Measurements from ENCODE around the gene RPLP2.

Gene RPLP2

DNA sequence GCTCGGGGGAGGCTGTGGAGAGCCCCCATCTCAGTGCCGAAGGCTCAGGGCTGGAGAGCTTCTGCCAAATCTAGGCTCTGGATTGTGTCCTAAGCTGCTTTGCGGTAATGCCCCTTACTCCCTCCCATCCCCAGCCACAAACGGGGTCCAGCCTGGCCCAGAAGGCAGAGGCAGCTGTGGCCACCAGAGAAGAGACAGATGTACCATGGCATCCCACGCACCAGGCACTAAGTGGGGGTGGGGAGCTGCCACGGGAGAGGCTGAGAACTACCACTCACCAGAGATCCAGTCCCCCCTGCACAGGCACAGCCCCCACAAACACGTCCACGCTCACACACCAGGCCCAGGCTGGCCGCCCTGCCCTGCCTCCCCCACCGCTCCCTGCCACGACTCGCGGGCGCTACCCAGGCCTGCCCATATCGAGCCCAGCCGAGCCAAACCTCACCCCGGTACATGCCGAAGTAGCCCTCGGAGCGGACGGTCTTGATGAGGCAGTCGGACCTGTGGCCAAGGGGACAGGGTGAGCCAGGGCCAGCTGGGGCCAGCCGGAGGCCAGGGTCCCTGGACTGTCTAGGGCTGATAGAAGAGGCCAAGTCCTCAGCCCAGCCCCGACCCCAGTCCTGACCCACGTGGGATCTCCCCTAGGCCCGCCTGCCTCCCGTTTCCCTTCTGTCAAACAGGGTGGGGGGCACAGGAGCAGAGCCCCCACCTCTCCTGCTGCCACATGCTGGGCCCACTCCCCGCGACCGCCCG is 15.6 kb upstream of the RPLP2 start:
- H3K27me3 Mint-ChIP-seq, result no peaks in the 10 kb centered on the region
- no peak overlapping the region for H3K27ac Mint-ChIP-seq
- no peaks in the 10 kb centered on the region for H3K36me3 Mint-ChIP-seq
- H3K4me3 Mint-ChIP-seq, result peak overlapping the region; percentile 51
- H3K4me1 Mint-ChIP-seq (ENCODE audit: low read depth), result peaks cover 5% of the 10 kb centered on the region
- H3K9me3 Mint-ChIP-seq (ENCODE audit: low read depth), result no peaks in the 10 kb centered on the region

DNA sequence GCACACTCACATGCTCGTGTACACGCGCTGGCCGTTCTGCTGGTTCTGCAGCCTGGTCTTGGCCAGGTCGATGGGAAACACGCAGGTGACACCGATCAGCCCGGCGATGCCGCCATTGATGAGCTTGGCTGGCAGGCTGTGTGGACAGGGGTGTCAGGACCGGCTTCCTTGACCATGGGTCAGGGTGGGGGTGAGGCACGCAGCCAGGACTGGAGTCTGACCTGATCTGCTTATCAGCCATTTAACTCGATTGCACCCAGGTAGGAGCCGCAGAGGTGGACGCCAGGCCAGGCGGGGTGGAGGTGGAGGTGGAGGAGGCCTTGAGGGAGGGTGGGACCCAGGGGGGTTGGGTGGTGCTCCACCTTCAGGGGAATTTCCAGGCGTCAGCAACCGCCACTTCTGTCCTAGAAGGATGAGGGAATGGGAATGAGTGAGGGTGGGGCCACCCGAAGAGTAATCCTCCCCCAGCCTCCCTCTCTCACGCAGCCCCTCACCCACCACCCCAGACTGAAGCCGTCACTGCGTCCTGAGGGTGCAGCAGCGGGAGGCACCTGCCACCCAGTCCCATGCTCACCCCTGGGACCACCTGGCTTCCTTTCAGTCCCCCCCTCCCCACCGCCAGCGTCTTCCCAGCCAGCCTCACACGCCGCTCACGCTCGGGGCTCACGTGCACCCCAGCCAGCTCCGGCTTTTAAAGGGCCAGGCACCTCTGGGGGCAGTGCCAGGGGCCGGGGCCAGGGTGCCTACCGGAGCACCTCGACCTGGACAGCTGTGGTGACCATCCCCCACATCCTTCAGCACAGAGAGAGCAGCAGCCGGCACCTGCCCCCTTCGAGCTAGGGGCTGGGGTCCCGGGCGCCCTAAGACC is 14.8 kb upstream of the RPLP2 start:
- Mint-ChIP-seq H3K4me1 (ENCODE audit: low read depth) (peaks cover 5% of the 10 kb centered on the region), H3K4me3 (peak overlapping the region; percentile 91), H3K9me3 (ENCODE audit: low read depth) (no peaks in the 10 kb centered on the region), H3K27me3 (no peaks in the 10 kb centered on the region), H3K27ac (no peak overlapping the region), H3K36me3 (no peaks in the 10 kb centered on the region)

DNA sequence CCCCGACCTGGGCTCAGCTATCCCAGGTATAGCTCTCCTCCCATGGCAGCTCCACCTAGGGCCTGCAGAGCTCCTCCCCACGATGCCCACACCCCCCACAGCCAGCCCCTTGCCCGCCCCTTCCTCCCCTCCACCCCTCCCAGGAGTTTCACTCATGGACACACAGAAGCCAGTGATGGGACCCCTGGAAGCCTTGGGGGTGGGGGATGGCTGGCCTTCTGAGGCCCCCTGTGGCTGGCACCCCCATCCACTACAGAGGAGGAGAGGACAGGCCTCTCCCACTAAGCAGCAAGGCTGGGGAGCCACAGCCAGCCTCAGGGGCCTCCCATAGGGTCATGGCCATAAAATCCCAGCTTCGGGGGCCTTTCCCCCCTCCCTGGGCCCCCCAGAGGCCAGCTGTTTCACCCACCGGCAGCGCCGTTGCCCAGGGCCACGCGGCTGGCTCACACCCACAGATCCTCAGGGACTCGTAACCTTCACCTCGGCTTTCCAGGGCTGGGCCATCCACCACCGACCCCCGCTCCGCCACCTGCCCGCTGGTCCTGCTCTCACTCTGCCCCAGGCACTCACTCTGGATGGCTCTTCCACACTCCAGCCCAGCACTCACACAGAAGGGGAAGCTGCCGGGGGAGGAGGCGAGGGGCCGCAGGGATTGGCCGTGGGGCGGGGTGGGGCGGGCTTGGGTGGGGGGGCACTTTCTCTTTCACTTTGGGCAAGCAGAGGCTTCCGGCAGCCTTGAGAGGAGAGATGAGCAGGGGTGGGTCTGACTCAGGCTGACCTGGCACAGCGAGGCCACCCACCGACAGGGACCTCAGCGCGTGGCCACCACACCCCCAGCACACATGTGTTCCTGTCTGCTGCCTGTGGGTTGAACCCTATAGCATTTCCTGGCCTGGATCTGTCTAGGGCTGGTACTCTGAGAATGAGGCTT is 13.9 kb upstream of the RPLP2 start:
- Mint-ChIP-seq H3K9me3 (ENCODE audit: low read depth) (no peaks in the 10 kb centered on the region), H3K4me1 (ENCODE audit: low read depth) (peaks cover 5% of the 10 kb centered on the region), H3K27me3 (no peaks in the 10 kb centered on the region), H3K36me3 (no peaks in the 10 kb centered on the region), H3K27ac (peak overlapping the region; percentile 84), H3K4me3 (peak overlapping the region; percentile 91)

DNA sequence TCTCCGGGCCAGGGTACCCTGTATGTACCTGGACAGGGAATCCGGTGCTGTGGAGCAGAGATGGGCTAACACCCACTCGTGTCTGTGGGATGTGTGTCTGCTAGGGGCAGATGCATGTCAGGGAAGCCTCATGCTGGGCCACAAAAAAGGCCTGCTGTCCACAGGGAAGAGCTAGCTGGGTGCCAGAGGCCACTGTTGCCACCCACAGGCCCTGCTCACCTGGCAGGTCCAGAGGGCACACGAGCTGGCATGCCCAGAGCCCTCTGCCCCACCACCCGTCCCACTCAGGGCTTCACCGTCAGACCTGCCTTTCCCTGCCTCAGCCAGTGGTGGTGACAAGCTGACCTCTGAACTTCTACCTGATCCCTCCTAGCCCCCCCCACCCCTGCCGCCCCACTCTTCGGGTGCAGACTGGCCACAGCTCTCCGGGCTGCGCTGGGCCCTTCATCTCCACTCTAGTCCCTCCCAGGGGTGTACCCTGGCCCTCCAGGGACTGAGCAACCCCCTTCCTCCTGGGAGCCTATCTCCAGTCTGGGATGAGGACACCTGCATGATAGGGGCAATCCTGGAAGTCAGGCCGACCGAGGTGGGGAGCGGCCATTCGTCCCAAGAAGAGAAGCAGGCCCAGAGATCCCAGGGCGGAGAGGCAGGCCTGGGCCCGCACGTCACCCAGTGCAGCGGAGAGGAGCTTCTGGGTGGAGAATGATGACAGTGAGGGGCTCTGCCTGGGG is 13.0 kb upstream of the RPLP2 start:
- Mint-ChIP-seq H3K27me3 (no peaks in the 10 kb centered on the region), H3K4me3 (peak overlapping the region; percentile 91), H3K27ac (peak overlapping the region; percentile 84), H3K36me3 (no peaks in the 10 kb centered on the region), H3K9me3 (ENCODE audit: low read depth) (no peaks in the 10 kb centered on the region), H3K4me1 (ENCODE audit: low read depth) (peaks cover 5% of the 10 kb centered on the region)

- Mint-ChIP-seq H3K27me3 (no peaks in the 10 kb centered on the region), H3K36me3 (no peaks in the 10 kb centered on the region), H3K9me3 (ENCODE audit: low read depth) (no peaks in the 10 kb centered on the region), H3K27ac (peak overlapping the region; percentile 84), H3K4me3 (peak overlapping the region; percentile 91), H3K4me1 (ENCODE audit: low read depth) (peaks cover 5% of the 10 kb centered on the region)
These were observed 12.3 kb upstream of the RPLP2 start for GRCh38 chr11:797296-798092.

DNA sequence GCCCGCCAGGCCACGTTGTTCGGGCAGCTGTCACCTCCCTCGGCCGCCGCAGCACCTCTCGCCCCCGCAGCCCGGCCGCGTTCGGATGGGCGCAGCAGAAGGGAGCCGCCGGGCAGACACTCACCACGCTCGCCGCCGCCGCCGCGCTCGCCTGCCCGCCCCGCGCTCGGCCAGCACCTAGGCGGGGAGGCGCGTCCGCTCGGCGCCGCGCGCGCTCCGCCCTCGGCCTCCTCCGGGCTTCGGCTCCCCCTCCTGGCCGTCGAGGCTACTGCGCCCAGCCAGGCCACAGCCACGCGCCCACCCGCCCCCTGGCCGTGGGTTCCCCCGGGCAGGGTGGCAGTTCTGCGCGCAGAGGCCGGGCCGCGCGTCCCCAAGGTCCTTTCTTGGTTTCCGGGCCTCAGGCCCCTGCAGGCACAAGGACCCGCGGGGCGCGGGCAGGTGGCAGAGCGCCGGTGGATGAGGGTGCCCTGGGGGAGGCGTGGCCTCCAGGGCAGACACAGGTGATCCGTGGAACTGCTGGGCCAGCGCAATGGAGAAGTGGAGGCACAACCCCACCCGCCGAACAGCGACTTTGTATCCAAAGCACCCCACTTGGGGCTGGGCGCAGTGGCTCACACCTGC is 11.6 kb upstream of the RPLP2 start, which contains the start of gene SLC25A22:
Gene SLC25A22, minus strand, starts transcription at position 189 of the 621 bp plus-strand sequence. CDS start 3,275 bp downstream, outside the sequence.
- Mint-ChIP-seq H3K27me3 (no peaks in the 10 kb centered on the region), H3K36me3 (no peaks in the 10 kb centered on the region), H3K9me3 (ENCODE audit: low read depth) (no peaks in the 10 kb centered on the region), H3K4me1 (ENCODE audit: low read depth) (peaks cover 5% of the 10 kb centered on the region), H3K27ac (peak within 1 kb of the TSS; percentile 84), H3K4me3 (peak within 1 kb of the TSS; percentile 91)

DNA sequence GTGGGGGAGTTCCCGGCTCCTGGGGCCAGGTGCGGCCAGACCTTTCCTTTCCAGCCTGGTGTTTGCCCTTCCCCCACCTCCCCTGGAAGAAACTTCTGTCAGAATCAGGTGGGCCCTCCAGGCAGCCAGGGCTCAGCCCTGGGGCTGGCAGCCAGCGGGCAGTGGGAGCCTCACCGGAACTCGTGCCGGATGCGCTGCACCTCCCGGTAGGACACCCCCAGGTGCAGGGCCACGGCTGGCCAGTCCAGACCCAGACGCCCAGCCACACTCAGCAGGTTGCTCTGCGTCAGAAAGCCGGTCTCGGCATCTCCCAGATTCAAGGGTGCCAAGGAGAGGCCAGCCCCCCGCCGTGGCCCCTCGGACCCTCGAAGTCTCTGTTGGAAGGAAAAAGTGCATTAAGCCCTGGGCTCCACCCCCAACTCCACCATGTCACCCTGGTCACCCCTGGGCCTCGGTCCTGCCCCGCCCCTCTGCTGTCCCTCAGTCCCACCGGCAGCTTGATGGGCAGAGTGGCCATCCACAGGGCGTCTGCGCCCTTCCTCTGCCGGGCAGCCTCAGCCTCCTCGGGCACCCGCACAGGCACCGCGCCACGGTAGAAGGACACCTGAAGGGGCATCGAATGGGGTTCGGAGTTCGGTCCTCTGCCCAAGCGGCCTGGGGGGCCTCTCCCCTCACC is 10.0 kb upstream of the RPLP2 start:
- H3K9me3 Mint-ChIP-seq (ENCODE audit: low read depth), result no peaks in the 10 kb centered on the region
- H3K36me3 Mint-ChIP-seq, result no peaks in the 10 kb centered on the region
- H3K4me3 Mint-ChIP-seq, result no peak overlapping the region
- peaks cover 10% of the 10 kb centered on the region for H3K4me1 Mint-ChIP-seq (ENCODE audit: low read depth)
- H3K27me3 Mint-ChIP-seq, result no peaks in the 10 kb centered on the region
- no peak overlapping the region for H3K27ac Mint-ChIP-seq

DNA sequence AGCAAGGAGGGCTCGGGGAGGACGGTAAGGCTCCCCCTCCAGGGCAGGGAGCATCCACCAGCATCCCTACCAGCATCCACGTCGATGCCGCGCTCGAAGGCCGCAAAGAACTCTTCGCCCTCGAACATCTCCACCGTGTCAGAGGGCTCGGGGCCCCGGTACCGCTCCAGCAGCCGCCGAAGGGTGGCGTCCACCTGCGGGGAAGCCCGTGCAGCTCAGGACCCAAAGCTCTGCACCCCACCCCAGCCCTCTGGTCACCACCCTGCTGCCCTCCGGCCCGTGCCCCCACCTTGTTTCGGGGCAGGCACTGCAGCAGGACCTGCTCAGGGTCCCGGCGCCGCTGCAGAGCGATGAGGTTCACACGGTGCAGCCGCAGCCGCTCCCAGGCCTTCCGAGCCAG is 9.3 kb upstream of the RPLP2 start:
- Mint-ChIP-seq H3K9me3 (ENCODE audit: low read depth) (no peaks in the 10 kb centered on the region), H3K4me3 (no peak overlapping the region), H3K36me3 (no peaks in the 10 kb centered on the region), H3K27ac (no peak overlapping the region), H3K27me3 (no peaks in the 10 kb centered on the region), H3K4me1 (ENCODE audit: low read depth) (peaks cover 10% of the 10 kb centered on the region)

DNA sequence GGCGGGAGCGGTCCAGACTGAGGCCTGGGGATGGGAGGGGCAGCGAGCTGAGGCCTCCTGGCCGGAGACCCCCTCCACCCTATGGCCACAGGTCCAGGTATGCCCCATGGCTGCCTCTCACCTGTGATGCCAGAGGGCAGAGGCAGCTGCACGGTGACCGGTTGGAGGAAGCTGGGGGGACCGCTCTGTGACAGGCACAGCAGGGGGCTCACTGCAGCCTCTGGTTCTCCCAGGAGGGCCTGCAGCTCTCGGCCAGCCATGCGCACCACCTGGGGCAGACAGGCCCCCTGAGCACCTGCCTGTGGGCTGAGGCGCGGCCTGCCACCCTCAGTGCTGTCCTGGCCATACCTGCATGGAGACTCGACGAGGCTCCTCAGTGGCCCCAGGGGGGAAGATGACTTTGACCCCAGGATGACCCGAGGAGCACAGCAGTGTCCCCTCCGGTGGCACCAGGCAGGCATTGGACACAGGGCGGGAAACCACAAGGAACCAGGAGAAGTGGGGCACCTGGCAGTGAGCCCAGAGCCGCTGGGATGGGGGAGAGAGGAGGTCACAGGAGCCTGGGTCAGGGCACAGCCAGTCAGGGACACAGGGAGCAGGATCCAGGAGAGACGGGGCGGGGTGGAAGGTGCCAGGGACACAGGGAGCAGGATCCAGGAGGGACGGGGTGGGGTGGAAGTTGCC is 8.5 kb upstream of the RPLP2 start:
- Mint-ChIP-seq H3K27ac (no peak overlapping the region), H3K9me3 (ENCODE audit: low read depth) (no peaks in the 10 kb centered on the region), H3K4me1 (ENCODE audit: low read depth) (peaks cover 8% of the 10 kb centered on the region), H3K4me3 (no peak overlapping the region), H3K36me3 (no peaks in the 10 kb centered on the region), H3K27me3 (no peaks in the 10 kb centered on the region)

- no peaks in the 10 kb centered on the region for H3K36me3 Mint-ChIP-seq
- peaks cover 5% of the 10 kb centered on the region for H3K4me1 Mint-ChIP-seq (ENCODE audit: low read depth)
- no peak overlapping the region for H3K27ac Mint-ChIP-seq
- H3K27me3 Mint-ChIP-seq, result no peaks in the 10 kb centered on the region
- H3K9me3 Mint-ChIP-seq (ENCODE audit: low read depth), result no peaks in the 10 kb centered on the region
- no peak overlapping the region for H3K4me3 Mint-ChIP-seq
These were observed 7.6 kb upstream of the RPLP2 start for GRCh38 chr11:802018-802617.

DNA sequence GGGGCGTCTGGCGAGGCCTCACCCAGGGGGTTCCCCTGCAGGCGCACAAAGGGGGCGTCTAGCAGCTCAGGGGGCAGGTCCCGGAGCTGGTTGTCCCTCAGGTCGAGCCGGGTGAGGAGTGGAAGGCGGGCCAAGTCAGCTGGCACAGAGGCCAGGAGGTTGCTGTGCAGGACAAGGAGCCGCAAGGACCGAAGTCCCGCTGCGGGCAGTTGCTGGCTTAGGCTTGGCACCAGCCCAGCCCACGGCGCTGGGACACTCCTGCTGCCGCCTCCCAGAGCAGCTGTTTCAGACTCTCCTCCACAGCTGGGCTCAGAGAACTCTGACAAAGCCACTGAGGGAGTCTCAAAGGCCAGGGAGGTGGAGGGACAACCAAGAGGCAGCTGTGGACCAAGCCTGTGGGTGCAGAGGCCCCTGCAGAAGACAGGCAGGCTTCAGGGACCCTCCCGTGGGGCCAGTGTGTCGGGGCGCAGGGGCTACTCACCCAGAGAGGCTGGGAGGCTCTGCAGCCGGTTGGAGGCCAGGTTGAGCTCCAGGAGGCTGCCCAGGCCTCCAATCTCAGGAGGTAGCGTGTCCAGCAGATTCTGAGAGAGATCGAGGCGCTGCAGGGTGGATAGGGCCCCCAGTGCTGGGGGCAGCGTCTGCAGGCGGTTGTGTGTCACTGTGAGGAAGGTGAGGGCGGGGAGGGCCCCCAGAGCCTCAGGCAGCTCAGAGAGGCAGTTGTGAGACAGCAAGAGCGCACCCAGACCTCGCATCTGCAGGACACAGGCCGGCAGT is 6.9 kb upstream of the RPLP2 start:
- no peaks in the 10 kb centered on the region for H3K9me3 Mint-ChIP-seq (ENCODE audit: low read depth)
- H3K4me3 Mint-ChIP-seq, result no peak overlapping the region
- no peaks in the 10 kb centered on the region for H3K27me3 Mint-ChIP-seq
- H3K4me1 Mint-ChIP-seq (ENCODE audit: low read depth), result peaks cover 8% of the 10 kb centered on the region
- H3K27ac Mint-ChIP-seq, result no peak overlapping the region
- no peaks in the 10 kb centered on the region for H3K36me3 Mint-ChIP-seq

GRCh38 chr11:803467-803742 is 6.4 kb upstream of the RPLP2 start:
- peaks cover 9% of the 10 kb centered on the region for H3K4me1 Mint-ChIP-seq (ENCODE audit: low read depth)
- no peak overlapping the region for H3K4me3 Mint-ChIP-seq
- no peaks in the 10 kb centered on the region for H3K36me3 Mint-ChIP-seq
- no peaks in the 10 kb centered on the region for H3K9me3 Mint-ChIP-seq (ENCODE audit: low read depth)
- H3K27ac Mint-ChIP-seq, result no peak overlapping the region
- H3K27me3 Mint-ChIP-seq, result no peaks in the 10 kb centered on the region
